SJSA1 (cell line): ENCODE results near the gene CNIH4. TPM values are rescaled to one million over a fixed set of nuclear protein-coding genes. Genes with fewer than 3 reads are reported as not detected.
"Not testable (repeated sequence)": the region's sequence is repeated elsewhere in the genome, so short reads cannot be mapped to it uniquely, and the experiment has no call there.

Experiments
- DNase-seq, 2 experiments: peaks; one replicate each; pipeline ENCODE4 v3.0.0-alpha.2; 2015 to 2020; ENCODE audit warnings: low spot score in 2 of 2, low read depth in 1 of 2
- H3K27ac ChIP-seq: fragments of 250-450 bp; sonication (Bioruptor Pico); 2 replicates; pipeline ENCODE4 v1.5.1; 2020; ENCODE audit warnings: mild to moderate bottlenecking, moderate library complexity
- H3K27me3 ChIP-seq: fragments of 250-450 bp; sonication (Bioruptor Pico); replicated peaks from 2 replicates; pipeline ENCODE4 v1.5.1; 2020; ENCODE audit warnings: mild to moderate bottlenecking, moderate library complexity
- H3K36me3 ChIP-seq: fragments of 250-450 bp; sonication (Bioruptor Pico); 2 replicates; pipeline ENCODE4 v1.5.1; 2020; ENCODE audit warnings: mild to moderate bottlenecking
- H3K4me1 ChIP-seq: fragments of 250-450 bp; sonication (Bioruptor Pico); replicated peaks from 2 replicates; pipeline ENCODE4 v1.6.1; 2021; ENCODE audit warnings: mild to moderate bottlenecking
- H3K4me3 ChIP-seq: fragments of 250-450 bp; sonication (Bioruptor Pico); 2 replicates; pipeline ENCODE4 v1.5.1; 2020; ENCODE audit warnings: mild to moderate bottlenecking
- H3K9me3 ChIP-seq: fragments of 250-450 bp; sonication (Bioruptor Pico); replicated peaks from 2 replicates; pipeline ENCODE4 v1.5.1; 2020; ENCODE audit warnings: mild to moderate bottlenecking
- total RNA-seq: library from RNA; depleted of rRNA; stranded (reverse); fragments of >200 nt; shearing (Covaris generic); gene quantifications from 2 replicates; pipeline ENCODE4 v1.2.3, GENCODE V29; 2014; rRNA removed

Gene CNIH4
- total RNA-seq, result 35.9 and 71.9 TPM in 2 replicates

- no peaks in the 10 kb centered on the region for H3K27me3 ChIP-seq
- peaks cover 11% of the 10 kb centered on the region; the same call in 1 of the 2 replicates for H3K4me1 ChIP-seq
- H3K4me3 ChIP-seq, result peak within 1 kb of the TSS; percentile 92
- peak; percentile 89 to 93 for DNase-seq
- H3K27ac ChIP-seq, result peak within 1 kb of the TSS; percentile 38
- H3K9me3 ChIP-seq, result 0 out of 2 replicates have a peak, but pooled peaks cover 2% of the 10 kb centered on the region
- H3K36me3 ChIP-seq, result peaks cover 16% of the 10 kb centered on the region
Observed at GRCh38 chr1:224356685-224357625, at the start of gene CNIH4. TSS of gene CNIH4 (plus strand) at chr1:224356879. CDS start at chr1:224356925, 46 bp downstream.

- Histone ChIP-seq H3K9me3 (no peaks in the 10 kb centered on the region), H3K27me3 (no peaks in the 10 kb centered on the region), H3K36me3 (peaks cover 79% of the 10 kb centered on the region), H3K27ac (no peak overlapping the region), H3K4me3 (no peak overlapping the region), H3K4me1 (no peaks in the 10 kb centered on the region; the same call in 1 of the 2 replicates)
- no peak for DNase-seq
Observed at GRCh38 chr1:224308064-224308463, 48.6 kb upstream of the CNIH4 start.

- peaks cover 71% of the 10 kb centered on the region for H3K36me3 ChIP-seq
- H3K27ac ChIP-seq, H3K9me3 ChIP-seq, H3K4me1 ChIP-seq, H3K4me3 ChIP-seq, DNase-seq, H3K27me3 ChIP-seq: not testable (repeated sequence)
Observed at GRCh38 chr1:224311503-224311902, 45.2 kb upstream of the CNIH4 start.

- DNase-seq, result no peak
- peaks cover 69% of the 10 kb centered on the region for H3K36me3 ChIP-seq
- H3K4me3 ChIP-seq, result no peak overlapping the region
- H3K27ac ChIP-seq, result no peak overlapping the region
- no peaks in the 10 kb centered on the region for H3K27me3 ChIP-seq
- H3K4me1 ChIP-seq, result no peaks in the 10 kb centered on the region
- no peaks in the 10 kb centered on the region for H3K9me3 ChIP-seq
Observed at GRCh38 chr1:224312025-224312424, 44.7 kb upstream of the CNIH4 start.

GRCh38 chr1:224317383-224318045, 39.2 kb upstream of the CNIH4 start:
- H3K36me3 ChIP-seq, result peaks cover 34% of the 10 kb centered on the region
- H3K27ac ChIP-seq, result no peak overlapping the region
- no peak overlapping the region for H3K4me3 ChIP-seq
- no peak for DNase-seq
- no peaks in the 10 kb centered on the region for H3K27me3 ChIP-seq
- no peaks in the 10 kb centered on the region for H3K9me3 ChIP-seq
- no peaks in the 10 kb centered on the region for H3K4me1 ChIP-seq

GRCh38 chr1:224321706-224322105, 35.0 kb upstream of the CNIH4 start:
- no peaks in the 10 kb centered on the region for H3K9me3 ChIP-seq
- peaks cover 27% of the 10 kb centered on the region for H3K36me3 ChIP-seq
- no peaks in the 10 kb centered on the region for H3K27me3 ChIP-seq
- H3K4me3 ChIP-seq, result no peak overlapping the region
- DNase-seq, result no peak
- H3K27ac ChIP-seq, result no peak overlapping the region
- no peaks in the 10 kb centered on the region for H3K4me1 ChIP-seq

GRCh38 chr1:224325959-224326358, 30.7 kb upstream of the CNIH4 start:
- H3K36me3 ChIP-seq, result peaks cover 24% of the 10 kb centered on the region
- no peak overlapping the region for H3K4me3 ChIP-seq
- no peak overlapping the region for H3K27ac ChIP-seq
- H3K9me3 ChIP-seq, result no peaks in the 10 kb centered on the region
- no peaks in the 10 kb centered on the region for H3K27me3 ChIP-seq
- DNase-seq, result no peak
- peaks cover 5% of the 10 kb centered on the region for H3K4me1 ChIP-seq

- Histone ChIP-seq H3K36me3 (peaks cover 23% of the 10 kb centered on the region), H3K4me1 (peaks cover 5% of the 10 kb centered on the region), H3K27ac (no peak overlapping the region), H3K27me3 (no peaks in the 10 kb centered on the region), H3K4me3 (peak overlapping the region; percentile 69; the same call in 1 of the 2 replicates), H3K9me3 (no peaks in the 10 kb centered on the region; the same call in 1 of the 2 replicates)
- DNase-seq, result no peak
Observed at GRCh38 chr1:224328644-224329043, 28.0 kb upstream of the CNIH4 start.

- peak overlapping the region; percentile 69 for H3K4me3 ChIP-seq
- H3K36me3 ChIP-seq, result peaks cover 16% of the 10 kb centered on the region
- no peaks in the 10 kb centered on the region; the same call in 1 of the 2 replicates for H3K9me3 ChIP-seq
- DNase-seq, result no peak
- H3K4me1 ChIP-seq, result peaks cover 5% of the 10 kb centered on the region
- no peaks in the 10 kb centered on the region for H3K27me3 ChIP-seq
- peak overlapping the region; percentile 95 for H3K27ac ChIP-seq
Observed at GRCh38 chr1:224329484-224329841, 27.2 kb upstream of the CNIH4 start.

- no peaks in the 10 kb centered on the region for H3K27me3 ChIP-seq
- peak within 1 kb of the TSS; percentile 69 for H3K4me3 ChIP-seq
- peak within 1 kb of the TSS; percentile 95 for H3K27ac ChIP-seq
- peak; percentile 88 to 98 for DNase-seq
- peaks cover 16% of the 10 kb centered on the region for H3K36me3 ChIP-seq
- H3K4me1 ChIP-seq, result peaks cover 5% of the 10 kb centered on the region
- H3K9me3 ChIP-seq, result no peaks in the 10 kb centered on the region; the same call in 1 of the 2 replicates
Observed at GRCh38 chr1:224329842-224330753, 26.6 kb upstream of the CNIH4 start, which contains the start of gene NVL. TSS of gene NVL (minus strand) at chr1:224330172. CDS start at chr1:224330127, 45 bp downstream.

GRCh38 chr1:224331326-224331725, 25.4 kb upstream of the CNIH4 start:
- Histone ChIP-seq H3K27me3 (no peaks in the 10 kb centered on the region), H3K4me1 (peaks cover 5% of the 10 kb centered on the region), H3K9me3 (no peaks in the 10 kb centered on the region; the same call in 1 of the 2 replicates), H3K27ac (no peak overlapping the region), H3K36me3 (peaks cover 7% of the 10 kb centered on the region; the same call in 1 of the 2 replicates), H3K4me3 (no peak overlapping the region)
- no peak for DNase-seq

- Histone ChIP-seq H3K4me1 (peaks cover 5% of the 10 kb centered on the region), H3K36me3 (peaks cover 4% of the 10 kb centered on the region; the same call in 1 of the 2 replicates), H3K27me3 (no peaks in the 10 kb centered on the region), H3K27ac (no peak overlapping the region), H3K4me3 (no peak overlapping the region), H3K9me3 (no peaks in the 10 kb centered on the region; the same call in 1 of the 2 replicates)
- DNase-seq, result no peak
Observed at GRCh38 chr1:224331824-224332223, 24.9 kb upstream of the CNIH4 start.
